Activated CD8-positive, alpha-beta memory T cell treated with anti-CD3 and anti-CD28 coated beads for 24 hours (primary cell): ENCODE measurements around the gene CACNB1.

ENCODE experiments used
- DNase-seq: peaks from one replicate; pipeline ENCODE4 v3.0.0-alpha.2; 2020

CACNB1 gene

DNA sequence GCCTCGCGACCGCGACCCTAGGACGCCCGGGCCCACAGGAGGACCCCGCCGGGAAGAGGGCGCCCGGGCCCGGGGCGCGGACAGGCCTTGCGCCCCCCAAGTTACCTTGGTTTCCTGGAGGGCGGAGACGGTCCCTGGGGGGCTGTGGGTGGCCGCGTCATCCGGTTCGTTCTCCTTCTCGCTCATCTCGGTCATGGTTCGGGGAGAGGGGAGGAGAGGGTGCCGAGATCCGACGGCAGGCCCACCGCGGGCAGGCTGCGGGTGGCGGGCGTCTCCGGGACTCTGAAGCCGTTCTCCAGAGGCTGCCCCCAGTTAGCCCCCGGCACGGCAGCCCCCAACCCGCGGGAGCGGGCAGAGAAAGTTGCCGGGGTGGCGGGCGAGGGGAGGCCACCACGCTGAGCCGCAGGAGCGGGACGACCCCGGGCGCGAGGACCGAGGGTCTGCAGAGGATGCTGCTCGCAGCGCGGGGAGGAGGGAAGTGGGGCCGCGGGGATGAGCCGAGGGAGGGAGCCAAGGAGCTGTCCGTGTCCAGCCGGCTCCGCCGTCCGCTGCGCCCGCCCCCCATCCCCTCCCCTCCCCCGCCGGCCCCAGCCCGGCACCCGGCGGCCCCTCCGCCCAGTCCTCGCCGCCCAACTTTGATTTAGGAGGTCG, 28.0 kb upstream of the CACNB1 start, which contains the start of gene STAC2:
TSS of gene STAC2 (minus strand) at position 638 of the 651 bp plus-strand sequence. CDS start at position 195, 443 bp downstream.
- DNase-seq, result no peak

DNA sequence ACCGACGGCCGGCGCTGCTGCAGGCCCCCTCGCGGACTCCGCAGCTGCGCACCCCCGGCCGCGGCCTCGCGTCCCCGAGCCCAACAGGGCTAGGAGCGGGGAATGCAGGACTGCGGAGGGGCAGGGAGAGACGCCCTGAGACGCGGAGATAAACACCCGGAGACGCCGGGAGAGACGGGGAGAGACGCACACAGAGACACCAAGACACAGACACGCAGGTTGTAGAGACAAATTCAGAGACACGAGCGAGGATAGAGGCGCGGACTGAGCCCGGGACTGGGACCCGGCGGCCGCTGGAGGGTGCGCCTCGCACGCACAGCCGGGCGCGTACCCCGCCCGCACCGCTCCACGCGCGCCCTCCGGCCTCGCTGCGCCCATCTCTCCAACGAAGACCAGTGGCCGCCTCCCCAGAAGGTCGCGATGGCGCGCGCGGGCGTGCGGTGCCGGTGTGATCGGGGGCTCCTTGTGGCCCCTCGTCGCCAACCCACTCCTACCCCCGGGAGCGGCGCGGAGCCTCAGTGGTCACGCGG, 27.4 kb upstream of the CACNB1 start:
- DNase-seq, result no peak

DNA sequence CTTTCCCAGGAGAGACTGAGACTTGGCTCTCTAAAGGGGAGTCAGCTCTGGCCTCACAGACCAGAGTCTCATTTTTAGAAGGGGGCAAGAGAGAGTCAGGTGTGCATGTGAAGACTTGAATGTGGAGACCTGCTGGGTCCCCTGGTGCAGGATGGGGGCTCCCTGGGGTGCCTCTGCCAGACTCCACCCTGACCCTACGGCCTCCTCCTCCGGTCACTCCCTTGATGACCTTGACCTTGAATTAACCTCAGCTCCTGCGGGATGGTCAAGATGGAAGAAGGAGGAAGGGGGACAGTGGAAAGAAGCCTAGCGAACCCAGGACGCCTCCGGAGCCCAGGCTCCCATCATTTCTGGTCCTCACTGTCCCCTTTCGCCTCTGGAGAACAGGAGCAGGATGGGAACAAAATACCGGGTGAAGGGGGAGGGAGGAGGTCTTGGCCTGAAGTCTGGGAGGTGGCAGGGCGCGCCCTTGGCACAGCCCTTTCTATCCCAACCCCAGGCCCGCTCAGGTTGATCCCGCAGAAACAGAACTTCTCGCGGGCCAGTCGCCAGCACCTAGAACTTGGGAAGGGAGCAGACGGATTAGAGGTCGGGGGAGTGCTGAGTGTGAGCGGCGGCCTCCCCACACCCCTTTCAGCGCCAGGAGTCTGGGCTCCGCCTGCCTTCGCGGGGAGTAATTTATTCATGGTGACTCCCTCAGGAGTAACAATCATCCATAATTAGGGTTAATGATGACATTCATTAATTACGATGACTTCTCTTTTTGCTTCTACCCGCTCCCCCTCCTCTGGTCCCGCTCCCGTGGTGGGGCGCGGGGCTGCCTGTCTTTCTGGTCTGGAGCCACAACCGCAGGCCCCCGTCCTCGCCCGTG, 26.7 kb upstream of the CACNB1 start:
- DNase-seq, result no peak

DNA sequence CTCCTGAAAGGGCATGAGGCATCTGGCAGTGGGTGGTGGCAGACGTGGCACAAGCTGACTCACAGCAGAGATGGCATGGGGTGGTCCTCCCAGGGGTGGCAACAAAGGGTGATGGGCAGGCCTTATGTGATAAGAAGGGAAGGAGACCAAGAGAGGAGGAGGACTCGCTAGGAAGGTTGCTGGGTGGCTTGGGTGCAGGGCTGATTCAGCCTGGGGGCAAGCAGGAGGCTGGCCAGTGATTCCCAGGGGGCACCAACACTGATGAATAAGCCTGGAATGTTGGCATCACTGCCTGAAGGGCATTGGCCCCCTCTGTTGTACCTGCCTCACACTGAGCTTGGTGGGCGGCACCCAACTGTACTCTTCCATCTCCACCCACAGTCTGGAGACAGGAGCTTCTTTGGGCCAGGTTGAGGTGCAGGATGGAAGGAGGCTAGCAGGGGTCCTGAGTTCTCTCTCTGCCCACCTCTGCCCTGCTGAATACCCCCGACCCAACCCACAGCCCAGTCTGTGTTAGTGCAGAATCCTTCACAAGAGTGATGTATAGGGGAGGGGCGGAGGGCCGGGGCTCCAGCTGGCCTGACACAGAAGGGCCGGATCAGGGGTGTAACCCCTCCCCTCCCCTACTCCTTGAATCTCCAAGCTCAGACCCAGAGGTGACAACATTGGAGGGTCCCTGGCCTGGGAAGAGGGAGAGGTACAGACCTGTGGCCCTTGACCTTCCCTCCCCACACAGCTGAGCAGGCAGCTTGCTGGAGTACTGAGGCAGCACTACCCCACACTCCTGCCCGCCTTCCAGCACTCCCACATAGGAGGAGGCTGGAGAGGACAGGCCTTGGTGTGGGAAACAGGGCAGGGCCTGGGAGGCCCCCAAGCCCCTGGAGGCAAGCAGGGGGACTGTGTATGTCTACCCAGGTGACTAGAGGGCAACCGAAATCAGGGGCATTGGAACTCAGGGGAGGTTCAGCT, 25.7 kb upstream of the CACNB1 start:
- DNase-seq, result no peak

DNA sequence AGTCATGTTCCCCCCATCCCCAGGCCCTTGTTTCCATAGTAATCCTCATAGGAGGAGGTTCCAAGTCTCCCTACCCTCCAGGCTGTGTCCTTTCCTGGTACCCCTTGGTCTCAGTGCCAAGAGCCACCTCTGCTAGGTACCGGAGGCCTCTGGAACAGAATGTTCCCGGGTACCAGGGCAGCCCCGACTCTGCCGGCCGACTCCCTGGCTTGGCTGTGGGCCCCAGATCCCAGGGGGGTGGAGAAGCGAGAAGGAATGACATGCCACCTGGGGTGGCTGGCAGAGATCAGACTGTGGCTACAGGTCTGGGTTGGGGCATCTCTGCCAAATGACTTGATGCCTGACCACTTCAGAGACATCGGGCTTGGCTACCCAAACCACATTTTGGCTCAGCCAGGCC, 24.7 kb upstream of the CACNB1 start:
- no peak for DNase-seq

DNA sequence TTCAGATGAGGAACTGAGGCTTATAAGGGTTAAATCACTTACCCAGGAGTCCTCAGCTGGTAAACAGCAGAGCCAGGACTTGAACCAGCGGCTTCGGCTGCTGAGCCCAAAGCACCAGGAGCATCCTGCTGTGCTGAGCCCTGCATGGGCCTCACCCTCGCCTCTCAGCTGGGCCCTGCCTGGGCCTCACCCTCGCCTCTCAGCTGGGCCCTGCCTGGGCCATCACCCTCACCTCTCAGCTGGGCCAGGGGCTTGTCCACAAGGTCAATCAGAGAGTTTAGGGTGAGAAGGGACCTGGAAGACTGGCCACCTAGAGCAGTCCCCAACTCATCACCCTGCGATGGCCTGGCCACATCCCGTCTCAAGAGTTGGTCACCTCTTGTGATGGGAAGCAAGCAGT, 24.1 kb upstream of the CACNB1 start:
- DNase-seq, result no peak

DNA sequence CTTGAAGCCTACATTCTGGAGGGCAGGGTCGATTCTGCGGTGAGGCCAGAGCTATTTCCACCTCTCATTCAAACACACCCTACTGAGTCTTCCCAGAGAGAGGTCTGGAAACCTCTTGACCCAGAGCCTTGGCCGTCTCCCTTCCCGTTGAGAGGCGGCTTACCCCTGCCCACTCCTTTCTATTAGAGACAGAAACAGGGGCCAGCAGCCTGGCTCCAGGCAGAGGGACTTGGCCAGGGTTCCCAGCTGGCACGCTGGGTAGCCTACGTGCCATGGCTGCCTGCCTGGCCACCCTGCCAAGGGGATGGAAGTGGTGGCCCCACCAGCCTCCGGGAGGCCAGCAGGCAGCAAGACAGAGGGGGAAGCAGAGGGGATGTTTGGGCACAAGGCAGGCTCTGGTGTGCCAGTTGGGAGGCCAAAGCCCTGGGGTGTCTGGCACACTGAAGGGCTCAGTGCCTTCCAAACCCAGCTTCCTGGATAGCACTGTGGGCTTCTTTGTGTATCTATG, 22.2 kb upstream of the CACNB1 start:
- no peak for DNase-seq

DNA sequence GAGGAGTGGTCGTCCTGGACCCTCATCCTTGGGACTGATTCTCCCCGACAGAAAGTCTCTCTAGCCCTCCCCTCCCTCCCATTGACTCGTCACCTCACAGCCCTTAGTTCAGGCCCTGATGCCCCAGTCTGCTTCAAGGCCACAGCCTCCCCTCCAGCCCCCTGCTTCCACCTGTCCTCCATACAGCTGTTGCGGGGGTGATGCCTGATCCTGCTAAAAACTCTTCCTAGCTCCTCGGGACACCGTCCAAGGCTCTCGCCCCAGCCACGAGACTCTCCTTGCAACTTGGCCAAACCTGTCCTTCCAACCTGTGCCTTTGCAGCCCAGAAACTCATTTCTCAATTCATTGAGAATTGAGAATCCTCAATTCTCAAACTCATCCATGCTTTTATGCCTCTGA, 21.4 kb upstream of the CACNB1 start:
- DNase-seq, result no peak

DNA sequence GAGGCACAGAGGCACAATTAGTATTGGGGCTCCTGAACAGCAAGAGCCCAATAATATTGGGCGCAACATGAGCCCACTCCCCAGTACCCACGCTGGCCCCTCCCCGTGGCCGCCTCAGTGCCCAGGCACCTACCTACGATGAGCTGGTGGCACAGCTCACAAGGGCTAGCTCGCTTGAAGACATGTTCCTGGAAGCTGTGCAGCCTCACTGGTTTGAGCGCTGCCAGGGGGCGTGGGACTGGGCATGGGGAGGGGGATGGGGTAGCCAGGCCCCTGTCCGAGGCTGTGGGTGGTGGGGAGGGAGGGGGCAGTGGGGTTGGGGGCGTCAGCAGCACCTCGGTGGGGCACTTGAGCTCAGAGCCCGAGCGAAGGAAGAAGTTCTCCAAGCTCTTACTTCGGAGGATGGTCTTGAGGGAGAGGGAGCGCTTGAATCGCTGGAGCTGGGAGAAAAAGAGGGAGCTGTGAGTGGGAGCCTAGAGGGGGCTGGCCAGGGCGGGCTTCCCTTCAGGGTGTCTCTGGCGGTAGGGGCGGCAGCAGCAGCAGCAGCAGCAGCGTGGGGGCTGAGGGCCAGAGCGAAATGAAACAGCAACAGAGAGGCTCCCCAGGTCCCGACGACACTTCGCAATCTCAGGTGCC, 20.4 kb upstream of the CACNB1 start:
- no peak for DNase-seq

DNA sequence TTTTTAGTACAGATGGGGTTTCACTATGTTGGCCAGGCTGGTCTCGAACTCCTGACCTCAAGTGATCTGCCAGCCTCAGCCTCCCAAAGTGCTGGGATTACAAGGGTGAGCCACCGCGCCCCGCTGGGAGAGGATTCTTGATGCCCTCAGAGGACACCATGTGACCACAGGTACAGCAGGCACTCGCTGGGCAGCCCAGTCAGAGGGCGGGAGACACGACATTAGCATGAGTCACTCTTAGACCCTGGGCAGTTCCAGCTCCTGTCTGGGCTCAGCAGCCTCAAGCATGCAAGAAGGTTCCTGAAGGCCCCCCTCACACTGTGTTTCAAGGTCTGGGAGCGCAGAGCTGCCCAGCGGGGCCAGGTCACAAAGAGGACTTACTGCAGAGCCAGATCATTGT, 16.4 kb upstream of the CACNB1 start:
- no peak for DNase-seq

DNA sequence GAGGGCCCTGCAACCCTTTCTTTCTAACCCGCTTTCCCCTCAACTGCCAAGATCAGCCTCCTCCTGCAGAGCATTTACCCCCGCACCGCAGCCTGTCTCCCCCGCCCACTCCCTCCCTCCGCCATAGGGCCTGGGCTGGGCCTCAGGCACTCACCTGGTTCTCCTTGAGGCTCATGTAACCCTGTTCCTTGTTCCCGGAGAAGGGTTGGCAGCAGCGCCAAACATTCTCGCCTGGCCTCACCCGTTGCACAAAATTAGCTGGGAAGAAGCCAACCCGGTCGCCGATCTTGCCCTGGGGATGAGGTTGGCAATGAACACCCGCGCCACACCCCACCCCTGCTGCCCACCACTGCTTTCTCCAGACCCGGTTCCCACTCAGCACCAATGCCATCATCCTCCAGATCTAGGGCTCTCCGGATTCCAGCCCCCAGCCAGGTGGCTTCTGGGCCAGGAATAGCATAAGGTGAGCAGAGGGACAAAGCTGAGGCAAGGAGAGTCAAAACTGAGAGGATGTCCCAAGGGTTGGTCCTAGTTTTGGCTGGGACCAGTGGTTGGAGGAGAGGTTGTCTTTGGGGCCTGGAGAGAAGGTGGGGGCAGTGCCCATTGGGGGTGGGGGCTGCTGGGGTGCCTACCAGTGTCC, 15.5 kb upstream of the CACNB1 start:
- DNase-seq, result no peak

DNA sequence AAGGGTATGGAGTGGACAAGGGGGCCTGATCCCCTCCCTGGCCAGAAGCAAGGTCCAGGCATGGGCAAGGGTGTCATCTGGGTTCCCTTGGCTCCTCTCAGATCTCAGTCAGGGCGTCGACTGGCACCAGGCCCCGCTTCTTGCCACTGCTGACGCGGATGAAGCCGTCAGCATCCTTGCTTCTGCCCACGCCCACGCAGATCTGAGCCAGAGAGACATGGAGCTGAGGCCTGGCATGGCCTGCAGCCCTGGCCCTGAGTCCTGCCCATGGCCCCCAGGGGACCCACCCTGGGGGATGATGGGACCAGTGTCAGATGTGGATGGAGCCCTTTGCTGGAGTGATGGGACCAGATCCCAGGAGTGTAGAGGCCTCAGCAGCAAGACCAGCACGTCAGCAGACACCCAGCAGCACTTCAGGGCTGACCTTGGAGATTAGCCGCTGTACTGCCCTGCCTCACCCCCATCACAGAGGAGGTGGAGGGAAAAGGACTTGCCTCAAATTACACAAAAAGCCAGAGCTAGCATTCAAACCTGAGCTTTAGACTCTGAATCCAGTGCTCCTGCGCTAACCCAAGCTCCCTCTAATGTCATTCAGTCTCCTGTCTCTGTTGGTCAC, 14.8 kb upstream of the CACNB1 start:
- no peak for DNase-seq

DNA sequence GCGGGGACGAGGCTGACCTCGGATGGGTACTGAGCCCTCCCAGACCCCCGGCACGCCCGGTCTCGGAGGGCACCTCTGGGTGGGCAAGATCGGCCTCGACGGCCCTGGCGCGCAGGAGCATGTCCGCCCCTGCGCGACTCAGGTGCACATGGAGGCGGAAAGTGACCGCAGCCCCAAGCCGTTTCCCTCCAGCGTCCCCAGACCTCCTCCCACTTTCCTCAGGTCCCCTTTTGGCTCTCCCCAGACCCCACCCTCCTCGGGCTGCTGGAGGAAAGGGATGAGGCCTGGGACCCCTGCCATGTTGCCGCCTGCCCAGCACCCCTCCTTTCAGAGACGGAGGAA, 12.6 kb upstream of the CACNB1 start:
- DNase-seq, result no peak

DNA sequence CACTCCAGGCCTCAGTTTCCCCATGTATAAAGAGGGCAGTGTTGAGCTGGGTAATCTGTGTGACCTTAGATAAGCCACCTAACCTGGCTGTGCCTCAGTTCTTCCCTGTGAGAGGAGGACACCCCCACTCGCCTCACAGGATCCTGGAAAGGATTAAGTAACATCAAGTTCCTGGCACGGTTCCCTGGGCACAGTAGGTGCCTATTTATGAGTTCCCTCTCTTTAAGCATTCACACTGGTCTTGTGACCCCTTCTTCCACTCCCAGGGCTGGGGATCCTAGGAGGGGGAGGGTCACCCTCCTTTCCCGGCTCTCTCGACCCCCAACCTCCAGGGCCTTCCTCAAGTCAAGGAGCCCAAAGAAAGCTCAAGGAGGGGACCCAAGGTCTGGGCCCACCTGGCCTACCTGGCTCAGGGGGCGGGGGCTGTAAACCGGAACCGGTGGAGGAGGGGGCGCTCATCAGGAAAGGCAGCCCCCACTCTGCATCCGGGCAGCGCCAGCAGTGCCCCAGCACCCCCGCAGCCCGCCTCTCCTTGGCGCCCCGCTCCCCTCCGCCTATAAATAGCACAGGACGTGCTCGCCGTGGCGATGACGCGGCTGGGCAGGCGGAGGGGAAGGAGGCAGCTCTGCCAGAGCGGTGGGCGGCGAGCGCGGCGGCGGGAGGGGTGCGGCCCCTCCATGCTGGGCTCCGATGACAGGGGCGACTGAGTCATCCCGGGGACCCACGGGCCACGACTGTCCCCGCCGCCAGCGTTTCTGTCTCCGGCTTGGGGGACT, 12.0 kb upstream of the CACNB1 start:
- peak; percentile 87 for DNase-seq

DNA sequence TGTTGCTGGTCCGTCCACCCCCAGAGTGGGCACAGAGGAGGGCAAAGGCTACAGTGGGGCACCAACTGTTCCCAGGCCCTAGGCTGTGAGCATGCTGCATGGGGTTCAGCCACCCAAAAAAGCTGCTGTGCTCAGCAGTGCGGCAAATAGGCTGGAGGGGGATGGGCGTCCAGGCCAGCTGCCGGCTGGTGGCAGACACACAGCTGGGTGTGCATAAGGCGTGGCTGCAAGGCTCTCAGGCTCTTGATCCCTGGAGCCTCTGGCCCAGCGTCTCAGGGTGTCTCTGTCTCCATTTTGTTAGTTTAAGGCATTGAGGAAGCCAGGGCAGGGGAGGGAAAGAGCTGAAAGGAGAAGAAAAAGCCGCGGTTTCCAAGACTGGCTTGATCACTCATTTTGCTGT, 11.4 kb upstream of the CACNB1 start:
- no peak for DNase-seq

DNA sequence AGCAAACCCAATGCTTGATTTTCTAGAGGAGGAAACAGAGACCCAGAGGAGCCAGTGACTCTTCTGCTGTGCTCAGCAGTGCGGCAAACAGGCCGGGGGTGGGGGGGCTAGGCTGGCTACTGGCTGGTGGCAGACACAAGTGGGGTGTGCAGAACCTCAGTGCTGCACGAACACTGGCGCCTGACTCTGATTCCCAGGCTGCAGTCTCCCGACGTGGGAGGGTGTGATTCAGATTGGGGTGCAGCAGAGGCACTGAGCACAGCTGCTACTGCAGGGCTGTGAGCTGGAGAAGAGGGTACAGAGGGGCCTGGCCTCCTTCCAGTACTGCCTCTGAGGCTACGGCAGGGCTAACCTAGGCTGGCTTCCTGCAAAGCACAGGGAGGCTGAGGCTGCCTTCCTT, 10.7 kb upstream of the CACNB1 start:
- DNase-seq, result no peak

DNA sequence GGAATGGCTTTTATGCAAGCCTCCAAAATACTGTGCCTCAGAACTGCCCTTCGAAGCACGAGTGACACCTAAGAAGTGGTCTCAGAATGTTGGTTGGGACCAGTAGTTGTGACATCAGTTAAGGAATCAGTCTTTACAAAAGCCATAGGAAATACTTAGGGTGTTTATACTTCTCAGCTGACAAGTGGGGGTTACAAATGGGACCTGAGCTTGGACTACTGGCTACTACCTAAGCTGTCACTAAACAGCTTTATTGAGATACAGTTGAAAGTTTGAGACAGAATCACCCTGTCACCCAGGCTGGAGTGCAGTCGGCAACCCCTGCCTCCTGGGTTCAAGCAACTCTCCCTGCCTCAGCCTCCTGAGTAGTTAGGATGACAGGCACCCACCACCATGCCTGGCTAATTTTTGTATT, 7.7 kb upstream of the CACNB1 start:
- no peak for DNase-seq

DNA sequence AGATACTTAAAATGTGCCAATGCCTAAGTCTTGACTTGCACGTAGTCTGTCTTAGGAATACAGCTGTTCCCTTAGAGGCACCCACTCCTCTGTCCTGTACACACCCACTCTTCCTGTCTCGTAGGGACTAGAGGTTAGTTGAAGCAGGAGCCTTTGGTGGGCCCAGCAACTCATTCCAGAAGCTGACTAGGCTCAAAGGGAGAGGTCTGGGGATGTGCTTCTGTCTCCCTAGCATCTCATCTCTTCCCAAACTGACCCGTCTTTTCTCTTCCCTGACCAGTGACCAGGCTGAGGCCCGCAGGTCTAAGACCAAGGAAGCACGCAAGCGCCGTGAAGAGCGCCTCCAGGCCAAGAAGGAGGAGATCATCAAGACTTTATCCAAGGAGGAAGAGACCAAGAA, 6.8 kb upstream of the CACNB1 start:
- DNase-seq, result no peak

DNA sequence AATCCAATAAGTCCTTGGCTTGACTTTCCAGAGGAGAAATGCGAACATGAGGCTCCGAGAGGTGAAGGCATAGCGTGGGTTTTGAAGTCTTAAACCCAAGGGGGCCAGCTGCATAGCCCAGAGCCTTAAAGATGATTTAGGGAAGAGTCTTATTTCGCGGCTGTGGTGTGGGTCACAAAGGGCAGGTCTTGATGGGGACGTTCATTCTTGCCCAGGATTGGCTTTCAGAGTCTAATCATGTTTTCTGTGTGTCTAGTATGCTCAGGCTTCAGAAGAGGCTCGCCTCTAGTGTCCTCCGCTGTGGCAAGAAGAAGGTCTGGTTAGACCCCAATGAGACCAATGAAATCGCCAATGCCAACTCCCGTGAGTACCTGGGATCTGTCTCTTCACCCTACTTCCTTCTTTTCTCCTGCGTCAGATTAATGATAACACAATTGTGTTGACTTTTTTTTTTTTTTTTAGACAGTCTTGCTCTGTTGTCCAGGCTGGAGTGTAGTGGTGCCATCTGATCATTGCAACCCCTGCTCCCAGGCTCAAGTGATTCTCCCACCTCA, 3.6 kb upstream of the CACNB1 start:
- DNase-seq, result peak; percentile 72
